ENCODE results near the gene EPHB6. TPM values are rescaled to one million over a fixed set of nuclear protein-coding genes. Genes with fewer than 3 reads are reported as not detected.

Gene EPHB6
- total RNA-seq, 1 donor from 2014 or later: 3.3 TPM

GRCh38 chr7:142836426-142836825, 18.4 kb upstream of the EPHB6 start:
- no peak for TF ChIP-seq CTCF (IDR thresholded peaks at IDR 0.05; ENCODE audit: insufficient read depth, low read length, poor library complexity, severe bottlenecking)
- no peaks in the 10 kb centered on the region for H3K36me3 ChIP-seq (ENCODE audit: control insufficient read depth, insufficient read depth, low read length)
- H3K27me3 ChIP-seq (ENCODE audit: control insufficient read depth, insufficient read depth, low read length): no peaks in the 10 kb centered on the region
- DNase-seq (ENCODE audit: low read depth): no peak
- H3K4me3 ChIP-seq (ENCODE audit: low read depth, low read length): no peak overlapping the region

GRCh38 chr7:142838461-142839213, 16.2 kb upstream of the EPHB6 start:
- Histone ChIP-seq H3K36me3 (ENCODE audit: control insufficient read depth, insufficient read depth, low read length) (no peaks in the 10 kb centered on the region), H3K4me3 (ENCODE audit: low read depth, low read length) (no peak overlapping the region), H3K27me3 (ENCODE audit: control insufficient read depth, insufficient read depth, low read length) (no peaks in the 10 kb centered on the region)
- DNase-seq (ENCODE audit: low read depth): no peak
- TF ChIP-seq CTCF (IDR thresholded peaks at IDR 0.05; ENCODE audit: insufficient read depth, low read length, poor library complexity, severe bottlenecking): no peak

GRCh38 chr7:142842251-142842766, 12.6 kb upstream of the EPHB6 start:
- TF ChIP-seq CTCF (IDR thresholded peaks at IDR 0.05; ENCODE audit: insufficient read depth, low read length, poor library complexity, severe bottlenecking): no peak
- Histone ChIP-seq H3K36me3 (ENCODE audit: control insufficient read depth, insufficient read depth, low read length) (no peaks in the 10 kb centered on the region), H3K27me3 (ENCODE audit: control insufficient read depth, insufficient read depth, low read length) (no peaks in the 10 kb centered on the region), H3K4me3 (ENCODE audit: low read depth, low read length) (no peak overlapping the region)
- DNase-seq (ENCODE audit: low read depth): no peak

GRCh38 chr7:142847353-142847752, 7.5 kb upstream of the EPHB6 start:
- H3K4me3 ChIP-seq (ENCODE audit: low read depth, low read length): no peak overlapping the region
- H3K36me3 ChIP-seq (ENCODE audit: control insufficient read depth, insufficient read depth, low read length): no peaks in the 10 kb centered on the region
- no peak for DNase-seq (ENCODE audit: low read depth)
- no peaks in the 10 kb centered on the region for H3K27me3 ChIP-seq (ENCODE audit: control insufficient read depth, insufficient read depth, low read length)
- no peak for TF ChIP-seq CTCF (IDR thresholded peaks at IDR 0.05; ENCODE audit: insufficient read depth, low read length, poor library complexity, severe bottlenecking)

- TF ChIP-seq CTCF (IDR thresholded peaks at IDR 0.05; ENCODE audit: insufficient read depth, low read length, poor library complexity, severe bottlenecking): no peak
- no peaks in the 10 kb centered on the region for H3K36me3 ChIP-seq (ENCODE audit: control insufficient read depth, insufficient read depth, low read length)
- DNase-seq (ENCODE audit: low read depth): no peak
- peaks cover 5% of the 10 kb centered on the region for H3K27me3 ChIP-seq (ENCODE audit: control insufficient read depth, insufficient read depth, low read length)
- H3K4me3 ChIP-seq (ENCODE audit: low read depth, low read length): no peak overlapping the region
These were observed 3.6 kb upstream of the EPHB6 start for GRCh38 chr7:142851269-142851668.

- H3K36me3 ChIP-seq (ENCODE audit: control insufficient read depth, insufficient read depth, low read length): no peaks in the 10 kb centered on the region
- DNase-seq (ENCODE audit: low read depth): no peak
- H3K4me3 ChIP-seq (ENCODE audit: low read depth, low read length): no peak overlapping the region
- peaks cover 5% of the 10 kb centered on the region for H3K27me3 ChIP-seq (ENCODE audit: control insufficient read depth, insufficient read depth, low read length)
- no peak for TF ChIP-seq CTCF (IDR thresholded peaks at IDR 0.05; ENCODE audit: insufficient read depth, low read length, poor library complexity, severe bottlenecking)
These were observed 3.0 kb upstream of the EPHB6 start for GRCh38 chr7:142851919-142852318.

Measured in kidney epithelial cell (primary cell).